Psoas muscle (tissue), 8 donors: Measurements from ENCODE around the gene ADGRF4. TPM values are rescaled to one million over a fixed set of nuclear protein-coding genes. Genes with fewer than 3 reads are reported as not detected.

Experiments used
- ATAC-seq, 4 donors: fragments of 200-7000 bp; cut with Tn5 transposase; one replicate each; pipeline ENCODE4 v1.9.1; 2020; ENCODE audit warnings: moderate library complexity in 3 of 4, mild to moderate bottlenecking in 2 of 4
- DNase-seq, 2 donors: peaks; one replicate each; pipeline ENCODE4 v3.0.0-alpha.2; 2020
- H3K27ac ChIP-seq: fragments of 200-600 bp; one replicate; pipeline ENCODE4 v1.8.0; 2022
- H3K27me3 ChIP-seq, 3 donors: fragments of 200-600 bp in 1 of 3; one replicate each; pipeline versions ENCODE4 v1.6.1 to v1.8.0; 2013 to 2022; ENCODE audit warnings: low read length in 2 of 3, mild to moderate bottlenecking in 2 of 3, moderate library complexity in 1 of 3; ENCODE audit not compliant: insufficient read depth in 3 of 3
- H3K36me3 ChIP-seq, 2 donors: fragments of 200-600 bp in 1 of 2; one replicate each; pipeline versions ENCODE4 v1.6.1 to v1.8.0; 2013 to 2022; ENCODE audit warnings: low read depth in 1 of 2, mild to moderate bottlenecking in 1 of 2, moderate library complexity in 1 of 2; ENCODE audit not compliant: insufficient read depth in 1 of 2
- H3K4me1 ChIP-seq: fragments of 200-600 bp; one replicate; pipeline ENCODE4 v1.8.0; 2022
- H3K4me3 ChIP-seq: fragments of 200-600 bp; one replicate; pipeline ENCODE4 v1.8.0; 2022; ENCODE audit warnings: mild to moderate bottlenecking
- H3K9me3 ChIP-seq: fragments of 200-600 bp; one replicate; pipeline ENCODE4 v1.8.0; 2022
- CTCF ChIP-seq: fragments of 200-600 bp; IDR thresholded peaks from one replicate; pipeline ENCODE4 v1.8.0; 2022; ENCODE audit warnings: antibody characterized with exemption
- WGBS, 3 donors: extraction: QIAGEN DNeasy Blood & Tissue Kit; methylation state at CpG; one replicate each; pipeline versions ENCODE4 v1.1.6 to v1.1.7; 2013; 5-methylcytosine and 5-hydroxymethylcytosine counted together
- intact Hi-C, 2 donors: fragments of 100-400 bp; cut with DNase I; formaldehyde crosslinking; loops; one replicate each; pipeline versions ENCODE4 v1.11.0 to v1.14.2; 2022
- polyA plus RNA-seq, 3 donors: library from polyadenylated mRNA; stranded (reverse); fragments of 200-250 nt; gene quantifications; one replicate each; pipeline ENCODE4 v1.2.3, GENCODE V29; 2013
- total RNA-seq, 4 donors: library from RNA; stranded (reverse); fragmentation: NEBNext Ultra II Directional in 2 of 4; extraction: Animal tissue kit (Norgen Biotek cat#: 25700) in 2 of 4; gene quantifications; one replicate each; pipeline versions ENCODE4 v1.2.1 to v1.2.4, GENCODE V29; 2021 to 2023
- donor health status: healthy with polysubstance abuse.
- donor health status: DM: no; HTN: no; CAD: no; lungs with moderate emphysema.
- donor health status: Bipolar disorder and iron deficiency.
- donor health status: healthy.
- donor health status: DM: yes; HTN: yes; CAD: no.
- donor health status: DM: no; HTN: no; CAD: no.
- donor health status: DM: no; HTN: no; CAD: no.
- donor health status: DM: yes; HTN: yes; CAD: no.

The ADGRF4 gene
- total and polyA plus RNA-seq, 7 donors: 0.03 to 0.18 TPM; not detected in 5

- DNase-seq (no peak), ATAC-seq (no peak)
- Histone ChIP-seq H3K27ac (no peak overlapping the region), H3K27me3 (no peaks in the 10 kb centered on the region), H3K4me1 (peaks cover 5% of the 10 kb centered on the region), H3K36me3 (no peaks in the 10 kb centered on the region), H3K4me3 (no peak overlapping the region), H3K9me3 (no peaks in the 10 kb centered on the region)
- WGBS, 3 donors: 87 to 89% (median 88%) methylated on average over 3 of the region's 3 CpGs
- TF ChIP-seq CTCF: no peak
- intact Hi-C loops: no loop called here
These were observed 23.7 kb upstream of the ADGRF4 start for GRCh38 chr6:47674673-47675072.

GRCh38 chr6:47677381-47678100, 20.8 kb upstream of the ADGRF4 start:
- Histone ChIP-seq H3K4me1 (peaks cover 5% of the 10 kb centered on the region), H3K27me3 (no peaks in the 10 kb centered on the region), H3K4me3 (no peak overlapping the region), H3K27ac (no peak overlapping the region), H3K36me3 (no peaks in the 10 kb centered on the region), H3K9me3 (no peaks in the 10 kb centered on the region)
- DNase-seq: no peak
- TF ChIP-seq CTCF: no peak
- no peak for ATAC-seq
- 60 to 61% (median 61%) methylated on average over 4 of the region's 4 CpGs for WGBS, 3 donors
- intact Hi-C loops: no loop called here

GRCh38 chr6:47678739-47679138, 19.6 kb upstream of the ADGRF4 start:
- Histone ChIP-seq H3K9me3 (no peaks in the 10 kb centered on the region), H3K27me3 (no peaks in the 10 kb centered on the region), H3K4me1 (peaks cover 5% of the 10 kb centered on the region), H3K4me3 (no peak overlapping the region), H3K27ac (no peak overlapping the region), H3K36me3 (no peaks in the 10 kb centered on the region)
- intact Hi-C loops: no loop called here
- 56 to 100% (median 77%) methylated on average over 1 of the region's 1 CpG for WGBS, 3 donors
- DNase-seq: no peak
- no peak for TF ChIP-seq CTCF
- ATAC-seq: peak in 2 of 4 donors; percentile 46 to 62

- no peak for TF ChIP-seq CTCF
- Histone ChIP-seq H3K4me1 (peaks cover 5% of the 10 kb centered on the region), H3K36me3 (no peaks in the 10 kb centered on the region), H3K4me3 (no peak overlapping the region), H3K27ac (no peak overlapping the region), H3K27me3 (no peaks in the 10 kb centered on the region), H3K9me3 (no peaks in the 10 kb centered on the region)
- intact Hi-C loops: no loop called here
- no peak for DNase-seq
- ATAC-seq: peak; percentile 54 to 90 (median 61)
- 46 to 67% (median 51%) methylated on average over 4 of the region's 4 CpGs for WGBS, 3 donors
These were observed 19.0 kb upstream of the ADGRF4 start for GRCh38 chr6:47679322-47679906.
